HEK293 (cell line): ENCODE measurements around the gene FBXO33.
A peak's percentile ranks its signal among the peaks of the same experiment; 100 is the strongest.

ENCODE experiments used
- GLI4 ChIP-seq: fragments of 450-650 bp; formaldehyde crosslinking; IDR thresholded peaks from 2 replicates; pipeline ENCODE4 v1.5.1; 2016; ENCODE audit warnings: missing biosample characterization, missing genetic modification characterization
- KLF7 ChIP-seq: fragments of 450-650 bp; formaldehyde crosslinking; IDR thresholded peaks from 2 replicates; pipeline ENCODE4 v1.5.1; 2016; ENCODE audit warnings: missing biosample characterization, missing genetic modification characterization, borderline replicate concordance
- ZNF138 ChIP-seq: fragments of 450-650 bp; formaldehyde crosslinking; IDR thresholded peaks from 2 replicates; pipeline ENCODE4 v1.5.1; 2016; ENCODE audit warnings: missing biosample characterization, missing genetic modification characterization, borderline replicate concordance
- ZNF292 ChIP-seq: fragments of 450-650 bp; formaldehyde crosslinking; IDR thresholded peaks from 2 replicates; pipeline ENCODE4 v1.5.1; 2016; ENCODE audit warnings: low read depth, missing biosample characterization, missing genetic modification characterization, borderline replicate concordance
- ZNF311 ChIP-seq: fragments of 450-650 bp; formaldehyde crosslinking; IDR thresholded peaks from 2 replicates; pipeline ENCODE4 v1.5.1; 2017; ENCODE audit warnings: missing biosample characterization, missing genetic modification characterization, borderline replicate concordance
- ZNF560 ChIP-seq: fragments of 450-650 bp; formaldehyde crosslinking; IDR thresholded peaks from 2 replicates; pipeline ENCODE4 v1.5.1; 2017; ENCODE audit warnings: missing biosample characterization, missing genetic modification characterization, borderline replicate concordance
- ZNF600 ChIP-seq: fragments of 450-650 bp; formaldehyde crosslinking; IDR thresholded peaks from 2 replicates; pipeline ENCODE4 v1.5.1; 2016; ENCODE audit warnings: missing biosample characterization, missing genetic modification characterization
- ZNF660 ChIP-seq: fragments of 450-650 bp; IDR thresholded peaks from 2 replicates; pipeline ENCODE4 v1.5.1; 2018; ENCODE audit warnings: missing biosample characterization, mild to moderate bottlenecking, missing genetic modification characterization
- TF ChIP-seq, protein P1 (sequence below): fragments of 450-650 bp; formaldehyde crosslinking; IDR thresholded peaks from 2 replicates; pipeline ENCODE4 v1.5.1; 2016; ENCODE audit warnings: missing biosample characterization, missing genetic modification characterization, borderline replicate concordance
- TF ChIP-seq, protein P2 (sequence below): fragments of 450-650 bp; formaldehyde crosslinking; IDR thresholded peaks from 2 replicates; pipeline ENCODE4 v1.5.0; 2017; ENCODE audit warnings: missing biosample characterization, missing genetic modification characterization, borderline replicate concordance
- TF ChIP-seq, protein P3 (sequence below): fragments of 450-650 bp; formaldehyde crosslinking; IDR thresholded peaks from 2 replicates; pipeline ENCODE4 v1.5.1; 2016; ENCODE audit warnings: missing biosample characterization, missing genetic modification characterization, low read depth
- TF ChIP-seq, protein P4 (sequence below): fragments of 450-650 bp; formaldehyde crosslinking; IDR thresholded peaks from 2 replicates; pipeline ENCODE4 v1.5.1; 2016; ENCODE audit warnings: missing biosample characterization, missing genetic modification characterization
- TF ChIP-seq, protein P5 (sequence below): fragments of 450-650 bp; formaldehyde crosslinking; IDR thresholded peaks from 2 replicates; pipeline ENCODE4 v1.5.1; 2016; ENCODE audit warnings: missing biosample characterization, missing genetic modification characterization

Gene FBXO33

DNA sequence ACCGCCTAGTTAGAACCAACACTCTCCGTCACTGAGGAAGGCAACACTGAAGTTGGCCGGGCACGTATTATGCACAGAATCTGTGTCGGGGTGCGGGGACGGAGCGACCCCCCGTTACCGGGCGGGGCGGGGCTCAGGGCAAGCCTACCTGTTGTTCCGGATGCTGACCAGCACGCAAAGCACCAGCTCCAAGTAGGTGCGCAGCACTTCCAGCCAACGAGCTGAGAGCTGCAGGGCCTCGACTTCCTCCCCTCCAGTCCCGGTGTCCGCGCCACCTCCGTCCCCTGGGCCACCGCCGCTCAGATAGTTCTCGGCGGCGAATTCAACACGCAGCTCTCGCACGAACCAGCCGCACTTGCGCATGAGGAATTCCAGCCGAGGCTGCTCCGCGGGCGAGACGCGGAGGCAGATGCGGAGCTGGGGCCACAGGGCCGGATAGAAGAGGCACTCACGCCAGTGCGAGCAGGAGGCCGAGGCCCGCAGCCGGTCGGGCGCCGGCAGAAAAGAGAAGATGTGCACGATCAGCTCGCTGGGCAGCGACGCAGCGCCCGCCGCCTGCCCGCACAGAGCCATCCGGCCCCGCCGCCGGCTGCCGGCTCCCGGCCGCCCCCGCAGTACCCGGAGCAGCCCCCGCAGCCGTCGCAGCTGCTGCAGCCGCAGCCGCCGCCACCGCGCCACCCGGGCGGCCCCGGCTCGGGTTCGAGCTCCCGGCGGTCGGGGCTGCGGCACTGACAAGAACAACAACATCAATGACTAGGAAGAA is 636 bp downstream of the FBXO33 start (continued):
- TF ChIP-seq ZNF660 (tag by site-specific recombination) (no peak), KLF7 (tag by site-specific recombination) (no peak), GLI4 (tag by site-specific recombination) (no peak), ZNF600 (tag by site-specific recombination) (peak; percentile 70), ZNF560 (tag by site-specific recombination) (no peak), ZNF311 (tag by site-specific recombination) (no peak), ZNF292 (no peak), ZNF138 (tag by site-specific recombination) (no peak)
- TF ChIP-seq, protein P1, sequence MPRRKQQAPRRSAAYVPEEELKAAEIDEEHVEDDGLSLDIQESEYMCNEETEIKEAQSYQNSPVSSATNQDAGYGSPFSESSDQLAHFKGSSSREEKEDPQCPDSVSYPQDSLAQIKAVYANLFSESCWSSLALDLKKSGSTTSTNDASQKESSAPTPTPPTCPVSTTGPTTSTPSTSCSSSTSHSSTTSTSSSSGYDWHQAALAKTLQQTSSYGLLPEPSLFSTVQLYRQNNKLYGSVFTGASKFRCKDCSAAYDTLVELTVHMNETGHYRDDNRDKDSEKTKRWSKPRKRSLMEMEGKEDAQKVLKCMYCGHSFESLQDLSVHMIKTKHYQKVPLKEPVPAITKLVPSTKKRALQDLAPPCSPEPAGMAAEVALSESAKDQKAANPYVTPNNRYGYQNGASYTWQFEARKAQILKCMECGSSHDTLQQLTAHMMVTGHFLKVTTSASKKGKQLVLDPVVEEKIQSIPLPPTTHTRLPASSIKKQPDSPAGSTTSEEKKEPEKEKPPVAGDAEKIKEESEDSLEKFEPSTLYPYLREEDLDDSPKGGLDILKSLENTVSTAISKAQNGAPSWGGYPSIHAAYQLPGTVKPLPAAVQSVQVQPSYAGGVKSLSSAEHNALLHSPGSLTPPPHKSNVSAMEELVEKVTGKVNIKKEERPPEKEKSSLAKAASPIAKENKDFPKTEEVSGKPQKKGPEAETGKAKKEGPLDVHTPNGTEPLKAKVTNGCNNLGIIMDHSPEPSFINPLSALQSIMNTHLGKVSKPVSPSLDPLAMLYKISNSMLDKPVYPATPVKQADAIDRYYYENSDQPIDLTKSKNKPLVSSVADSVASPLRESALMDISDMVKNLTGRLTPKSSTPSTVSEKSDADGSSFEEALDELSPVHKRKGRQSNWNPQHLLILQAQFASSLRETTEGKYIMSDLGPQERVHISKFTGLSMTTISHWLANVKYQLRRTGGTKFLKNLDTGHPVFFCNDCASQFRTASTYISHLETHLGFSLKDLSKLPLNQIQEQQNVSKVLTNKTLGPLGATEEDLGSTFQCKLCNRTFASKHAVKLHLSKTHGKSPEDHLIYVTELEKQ = no peak
- TF ChIP-seq, protein P2, sequence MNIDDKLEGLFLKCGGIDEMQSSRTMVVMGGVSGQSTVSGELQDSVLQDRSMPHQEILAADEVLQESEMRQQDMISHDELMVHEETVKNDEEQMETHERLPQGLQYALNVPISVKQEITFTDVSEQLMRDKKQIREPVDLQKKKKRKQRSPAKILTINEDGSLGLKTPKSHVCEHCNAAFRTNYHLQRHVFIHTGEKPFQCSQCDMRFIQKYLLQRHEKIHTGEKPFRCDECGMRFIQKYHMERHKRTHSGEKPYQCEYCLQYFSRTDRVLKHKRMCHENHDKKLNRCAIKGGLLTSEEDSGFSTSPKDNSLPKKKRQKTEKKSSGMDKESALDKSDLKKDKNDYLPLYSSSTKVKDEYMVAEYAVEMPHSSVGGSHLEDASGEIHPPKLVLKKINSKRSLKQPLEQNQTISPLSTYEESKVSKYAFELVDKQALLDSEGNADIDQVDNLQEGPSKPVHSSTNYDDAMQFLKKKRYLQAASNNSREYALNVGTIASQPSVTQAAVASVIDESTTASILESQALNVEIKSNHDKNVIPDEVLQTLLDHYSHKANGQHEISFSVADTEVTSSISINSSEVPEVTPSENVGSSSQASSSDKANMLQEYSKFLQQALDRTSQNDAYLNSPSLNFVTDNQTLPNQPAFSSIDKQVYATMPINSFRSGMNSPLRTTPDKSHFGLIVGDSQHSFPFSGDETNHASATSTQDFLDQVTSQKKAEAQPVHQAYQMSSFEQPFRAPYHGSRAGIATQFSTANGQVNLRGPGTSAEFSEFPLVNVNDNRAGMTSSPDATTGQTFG (tag by site-specific recombination) = no peak
- TF ChIP-seq, protein P3, sequence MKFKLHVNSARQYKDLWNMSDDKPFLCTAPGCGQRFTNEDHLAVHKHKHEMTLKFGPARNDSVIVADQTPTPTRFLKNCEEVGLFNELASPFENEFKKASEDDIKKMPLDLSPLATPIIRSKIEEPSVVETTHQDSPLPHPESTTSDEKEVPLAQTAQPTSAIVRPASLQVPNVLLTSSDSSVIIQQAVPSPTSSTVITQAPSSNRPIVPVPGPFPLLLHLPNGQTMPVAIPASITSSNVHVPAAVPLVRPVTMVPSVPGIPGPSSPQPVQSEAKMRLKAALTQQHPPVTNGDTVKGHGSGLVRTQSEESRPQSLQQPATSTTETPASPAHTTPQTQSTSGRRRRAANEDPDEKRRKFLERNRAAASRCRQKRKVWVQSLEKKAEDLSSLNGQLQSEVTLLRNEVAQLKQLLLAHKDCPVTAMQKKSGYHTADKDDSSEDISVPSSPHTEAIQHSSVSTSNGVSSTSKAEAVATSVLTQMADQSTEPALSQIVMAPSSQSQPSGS (tag by site-specific recombination) = no peak
- TF ChIP-seq, protein P4, sequence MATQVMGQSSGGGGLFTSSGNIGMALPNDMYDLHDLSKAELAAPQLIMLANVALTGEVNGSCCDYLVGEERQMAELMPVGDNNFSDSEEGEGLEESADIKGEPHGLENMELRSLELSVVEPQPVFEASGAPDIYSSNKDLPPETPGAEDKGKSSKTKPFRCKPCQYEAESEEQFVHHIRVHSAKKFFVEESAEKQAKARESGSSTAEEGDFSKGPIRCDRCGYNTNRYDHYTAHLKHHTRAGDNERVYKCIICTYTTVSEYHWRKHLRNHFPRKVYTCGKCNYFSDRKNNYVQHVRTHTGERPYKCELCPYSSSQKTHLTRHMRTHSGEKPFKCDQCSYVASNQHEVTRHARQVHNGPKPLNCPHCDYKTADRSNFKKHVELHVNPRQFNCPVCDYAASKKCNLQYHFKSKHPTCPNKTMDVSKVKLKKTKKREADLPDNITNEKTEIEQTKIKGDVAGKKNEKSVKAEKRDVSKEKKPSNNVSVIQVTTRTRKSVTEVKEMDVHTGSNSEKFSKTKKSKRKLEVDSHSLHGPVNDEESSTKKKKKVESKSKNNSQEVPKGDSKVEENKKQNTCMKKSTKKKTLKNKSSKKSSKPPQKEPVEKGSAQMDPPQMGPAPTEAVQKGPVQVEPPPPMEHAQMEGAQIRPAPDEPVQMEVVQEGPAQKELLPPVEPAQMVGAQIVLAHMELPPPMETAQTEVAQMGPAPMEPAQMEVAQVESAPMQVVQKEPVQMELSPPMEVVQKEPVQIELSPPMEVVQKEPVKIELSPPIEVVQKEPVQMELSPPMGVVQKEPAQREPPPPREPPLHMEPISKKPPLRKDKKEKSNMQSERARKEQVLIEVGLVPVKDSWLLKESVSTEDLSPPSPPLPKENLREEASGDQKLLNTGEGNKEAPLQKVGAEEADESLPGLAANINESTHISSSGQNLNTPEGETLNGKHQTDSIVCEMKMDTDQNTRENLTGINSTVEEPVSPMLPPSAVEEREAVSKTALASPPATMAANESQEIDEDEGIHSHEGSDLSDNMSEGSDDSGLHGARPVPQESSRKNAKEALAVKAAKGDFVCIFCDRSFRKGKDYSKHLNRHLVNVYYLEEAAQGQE (tag by site-specific recombination) = peak; percentile 63; the same call in 1 of the 2 replicates
- TF ChIP-seq, protein P5, sequence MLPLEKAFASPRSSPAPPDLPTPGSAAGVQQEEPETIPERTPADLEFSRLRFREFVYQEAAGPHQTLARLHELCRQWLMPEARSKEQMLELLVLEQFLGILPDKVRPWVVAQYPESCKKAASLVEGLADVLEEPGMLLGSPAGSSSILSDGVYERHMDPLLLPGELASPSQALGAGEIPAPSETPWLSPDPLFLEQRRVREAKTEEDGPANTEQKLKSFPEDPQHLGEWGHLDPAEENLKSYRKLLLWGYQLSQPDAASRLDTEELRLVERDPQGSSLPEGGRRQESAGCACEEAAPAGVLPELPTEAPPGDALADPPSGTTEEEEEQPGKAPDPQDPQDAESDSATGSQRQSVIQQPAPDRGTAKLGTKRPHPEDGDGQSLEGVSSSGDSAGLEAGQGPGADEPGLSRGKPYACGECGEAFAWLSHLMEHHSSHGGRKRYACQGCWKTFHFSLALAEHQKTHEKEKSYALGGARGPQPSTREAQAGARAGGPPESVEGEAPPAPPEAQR (tag by site-specific recombination) = no peak
